SK-N-SH (cell line): Measurements from ENCODE around the gene SEMA3A. TPM values are rescaled to one million over a fixed set of nuclear protein-coding genes. Genes with fewer than 3 reads are reported as not detected.

Experiments
- CTCF ChIA-PET: fragments of 300-600, 350-600 bp; formaldehyde crosslinking; extraction: SDS; loops from one replicate; lab custom pipeline; 2021; lab: Yijun Ruan, JAX
- POLR2A ChIA-PET: fragments of 350-600 bp; sonication (Branson Sonifier 250); formaldehyde crosslinking; extraction: SDS; loops from one replicate; lab custom pipeline; 2020; ENCODE audit warnings: antibody characterized with exemption, inconsistent platforms; lab: Yijun Ruan, JAX
- DNase-seq: peaks from one replicate; pipeline ENCODE4 v3.0.0; 2012
- H2AFZ ChIP-seq: fragments of 200-600 bp; sonication (generic); 2 replicates; pipeline ENCODE4 v1.8.1; 2016; ENCODE audit warnings: antibody characterized with exemption, mild to moderate bottlenecking, low read depth
- H3F3A ChIP-seq: fragments of 200-600 bp; sonication (generic); replicated peaks from 2 replicates; pipeline ENCODE3; 2016; ENCODE audit warnings: antibody characterized with exemption, mild to moderate bottlenecking; ENCODE audit not compliant: insufficient read depth
- H3K27ac ChIP-seq, 2 experiments: fragments of 200-500 bp in 1 of 2; fragments of 200-600 bp in 1 of 2; sonication (Bioruptor generic) in 1 of 2; sonication (generic), shearing (Covaris generic) in 1 of 2; 2 replicates each; pipeline versions ENCODE4 v1.5.1 to v1.6.1; 2014 to 2016; ENCODE audit warnings: low read depth in 2 of 2, inconsistent platforms in 1 of 2, low read length in 1 of 2, mild to moderate bottlenecking in 1 of 2, mixed read lengths in 1 of 2
- H3K27me3 ChIP-seq: fragments of 200-600 bp; sonication (generic), shearing (Covaris generic); 2 replicates; pipeline ENCODE4 v1.6.1; 2016; ENCODE audit warnings: mixed run types; ENCODE audit not compliant: insufficient read depth
- H3K36me3 ChIP-seq, 2 experiments: fragments of 200-500 bp in 1 of 2; fragments of 200-600 bp in 1 of 2; sonication (Bioruptor generic) in 1 of 2; sonication (generic) in 1 of 2; replicated peaks in 1 of 2; 2 replicates each; pipeline versions ENCODE3 to v1.5.1; 2014 to 2016; ENCODE audit warnings: low read length in 1 of 2, mild to moderate bottlenecking in 1 of 2; ENCODE audit not compliant: insufficient read depth in 2 of 2, control insufficient read depth in 1 of 2
- H3K4me1 ChIP-seq, 2 experiments: fragments of 200-500 bp in 1 of 2; fragments of 200-600 bp in 1 of 2; sonication (Bioruptor generic) in 1 of 2; sonication (generic), shearing (Covaris generic) in 1 of 2; 2 replicates each; pipeline versions ENCODE4 v1.5.1 to v1.6.1; 2014 to 2016; ENCODE audit warnings: low read depth in 1 of 2, low read length in 1 of 2, mixed run types in 1 of 2; ENCODE audit not compliant: insufficient read depth in 2 of 2, control insufficient read depth in 1 of 2
- H3K4me2 ChIP-seq: fragments of 200-600 bp; sonication (generic), shearing (Covaris generic); 2 replicates; pipeline ENCODE4 v1.6.1; 2017; ENCODE audit warnings: mixed run types
- H3K4me3 ChIP-seq, 2 experiments: fragments of 200-500 bp in 1 of 2; fragments of 200-600 bp in 1 of 2; sonication (Bioruptor generic) in 1 of 2; sonication (generic), shearing (Covaris generic) in 1 of 2; 2 replicates each; pipeline versions ENCODE4 v1.5.1 to v1.8.1; 2014 to 2016; ENCODE audit warnings: low read depth in 2 of 2, inconsistent platforms in 1 of 2, low read length in 1 of 2, mild to moderate bottlenecking in 1 of 2, mixed read lengths in 1 of 2, moderate library complexity in 1 of 2
- H3K79me2 ChIP-seq: fragments of 200-600 bp; sonication (generic); 2 replicates; pipeline ENCODE4 v1.8.1; 2017; ENCODE audit warnings: mild to moderate bottlenecking; ENCODE audit not compliant: insufficient read depth
- H3K9ac ChIP-seq: fragments of 200-600 bp; sonication (generic); 2 replicates; pipeline ENCODE4 v1.6.1; 2017; ENCODE audit warnings: mixed run types
- H3K9me2 ChIP-seq: fragments of 200-600 bp; sonication (generic); 2 replicates; pipeline ENCODE4 v1.6.1; 2017; ENCODE audit warnings: mixed run types
- H3K9me3 ChIP-seq: fragments of 200-600 bp; sonication (generic); 2 replicates; pipeline ENCODE4 v1.6.1; 2017; ENCODE audit warnings: mixed run types, mild to moderate bottlenecking, moderate library complexity
- H4K20me1 ChIP-seq: fragments of 200-600 bp; sonication (generic); 2 replicates; pipeline ENCODE4 v1.6.1; 2017; ENCODE audit warnings: mild to moderate bottlenecking, mixed run types; ENCODE audit not compliant: insufficient read depth
- CHD2 ChIP-seq: fragments of 150-350 bp; IDR thresholded peaks from 2 replicates; pipeline ENCODE4 v1.6.1; 2018; ENCODE audit warnings: low read length; ENCODE audit not compliant: partially characterized antibody
- FOSL2 ChIP-seq: IDR thresholded peaks from 2 replicates; pipeline ENCODE4 v1.4.0; 2012; ENCODE audit warnings: low read depth, mild to moderate bottlenecking, moderate library complexity, borderline replicate concordance
- FOXJ3 ChIP-seq: sonication (generic); formaldehyde crosslinking; IDR thresholded peaks from 2 replicates; pipeline ENCODE4 v1.5.1; 2020; ENCODE audit warnings: mild to moderate bottlenecking, missing genetic modification reagents
- FOXM1 ChIP-seq: IDR thresholded peaks from 2 replicates; pipeline ENCODE4 v1.4.0; 2012; ENCODE audit warnings: low read depth, mild to moderate bottlenecking
- GABPA ChIP-seq: IDR thresholded peaks from 2 replicates; pipeline ENCODE4 v1.4.0; 2012; ENCODE audit warnings: low read depth, mild to moderate bottlenecking
- GATA2 ChIP-seq: sonication (generic); formaldehyde crosslinking; IDR thresholded peaks from 2 replicates; pipeline ENCODE4 v1.5.0; 2020; ENCODE audit warnings: mild to moderate bottlenecking, missing genetic modification reagents
- MEF2A ChIP-seq: IDR thresholded peaks from 2 replicates; pipeline ENCODE4 v1.4.0; 2012; ENCODE audit warnings: low read depth, borderline replicate concordance
- MXI1 ChIP-seq: IDR thresholded peaks from 2 replicates; pipeline ENCODE4 v1.6.1; 2012; ENCODE audit warnings: mild to moderate bottlenecking, low read depth, low read length, improper control_type of control experiment
- NRF1 ChIP-seq: IDR thresholded peaks from 2 replicates; pipeline ENCODE4 v1.6.1; 2012; ENCODE audit warnings: low read depth, mild to moderate bottlenecking, low read length
- POLR2AphosphoS5 ChIP-seq: IDR thresholded peaks from 2 replicates; pipeline ENCODE4 v1.6.1; 2012; ENCODE audit warnings: low read depth, low read length
- RCOR1 ChIP-seq: fragments of 150-350 bp; IDR thresholded peaks from 2 replicates; pipeline ENCODE4 v1.6.1; 2017; ENCODE audit warnings: antibody characterized with exemption, low read length
- RXRA ChIP-seq: IDR thresholded peaks from 2 replicates; pipeline ENCODE4 v1.4.0; 2012; ENCODE audit warnings: low read depth, mild to moderate bottlenecking, borderline replicate concordance
- TAF1 ChIP-seq: IDR thresholded peaks from 2 replicates; pipeline ENCODE4 v1.6.1; 2012; ENCODE audit warnings: low read depth, mild to moderate bottlenecking, low read length, moderate library complexity, borderline replicate concordance
- TCF12 ChIP-seq: IDR thresholded peaks from 2 replicates; pipeline ENCODE4 v1.4.0; 2012
- USF1 ChIP-seq: IDR thresholded peaks from 2 replicates; pipeline ENCODE4 v1.4.0; 2012; ENCODE audit warnings: low read depth, borderline replicate concordance
- USF2 ChIP-seq: fragments of 150-350 bp; IDR thresholded peaks from 2 replicates; pipeline ENCODE4 v1.6.1; 2017; ENCODE audit warnings: antibody characterized with exemption, low read length, low read depth, borderline replicate concordance
- YY1 ChIP-seq: IDR thresholded peaks from 2 replicates; pipeline ENCODE4 v1.4.0; 2012; ENCODE audit warnings: low read depth, mild to moderate bottlenecking
- WGBS: methylation state at CpG from one replicate; pipeline ENCODE4 v1.1.6; 2017; ENCODE audit warnings: low lambda C conversion rate; 5-methylcytosine and 5-hydroxymethylcytosine counted together
- polyA plus RNA-seq, 3 experiments: library from polyadenylated mRNA; depleted of rRNA; stranded (reverse); fragments of >200 nt; gene quantifications; 2 replicates each; pipeline ENCODE4 v1.2.3, GENCODE V29; 2012
- TF ChIP-seq, protein P1 (sequence below): IDR thresholded peaks from 2 replicates; pipeline ENCODE4 v1.4.0; 2012; ENCODE audit warnings: low read depth, borderline replicate concordance

The SEMA3A gene
- polyA plus RNA-seq, 1 of the 3 experiments (the other 2 are of a cell fraction): 15.9 TPM

DNA sequence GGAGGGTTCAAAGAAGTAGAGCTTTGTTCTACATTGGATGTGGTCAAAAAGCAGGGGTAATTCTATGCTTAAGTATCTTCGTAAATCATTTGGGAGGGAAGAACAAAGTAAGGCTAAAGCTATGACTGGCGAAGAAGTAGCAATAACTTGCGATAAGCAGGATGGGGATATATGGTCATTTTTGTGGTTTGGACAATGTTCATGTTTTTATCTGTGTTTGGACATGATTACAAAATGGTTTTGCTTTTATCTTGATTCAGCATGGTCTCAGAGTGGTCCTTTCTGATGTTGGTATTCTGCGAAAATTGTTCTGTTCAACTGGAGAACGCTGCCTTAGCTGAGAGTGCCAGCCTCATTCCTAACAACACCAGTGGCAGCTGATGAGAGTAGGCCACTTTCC, 208.8 kb downstream of the SEMA3A start:
- POLR2A ChIA-PET: no interaction called here
- H2AFZ ChIP-seq: no peak overlapping the region
- no peaks in the 10 kb centered on the region; a peak in 2 of 4 replicates for H3K4me1 ChIP-seq
- H4K20me1 ChIP-seq: no peaks in the 10 kb centered on the region
- no peak for TF ChIP-seq FOSL2
- TF ChIP-seq CHD2: no peak
- no peak for TF ChIP-seq RXRA
- no peak for TF ChIP-seq USF2
- no peak for TF ChIP-seq POLR2AphosphoS5
- TF ChIP-seq FOXJ3 (CRISPR knock-in tag): no peak
- TF ChIP-seq GATA2 (CRISPR knock-in tag): no peak
- no peak for TF ChIP-seq YY1
- TF ChIP-seq GABPA: no peak
- TF ChIP-seq MEF2A: no peak
- TF ChIP-seq FOXM1: no peak
- TF ChIP-seq, all 33 proteins: peak for 0
- Histone ChIP-seq H3K9me3 (no peaks in the 10 kb centered on the region), H3K9me2 (no peaks in the 10 kb centered on the region), H3K4me3 (no peak overlapping the region), H3K4me2 (no peak overlapping the region), H3F3A (no peaks in the 10 kb centered on the region), H3K27ac (no peak overlapping the region), H3K27me3 (no peaks in the 10 kb centered on the region), H3K79me2 (no peaks in the 10 kb centered on the region), H3K9ac (no peak overlapping the region), H3K36me3 (peaks cover 4 to 9% of the 10 kb centered on the region in 2 experiments)
- WGBS: 98% methylated on average over 5 of the region's 5 CpGs
- CTCF ChIA-PET: interaction anchor here (0.8 to 1.7 kb wide), 2 partner anchors 49 to 1845 kb away, joined by 3 to 5 read pairs; no protein-coding TSS in a partner anchor
- DNase-seq: no peak

DNA sequence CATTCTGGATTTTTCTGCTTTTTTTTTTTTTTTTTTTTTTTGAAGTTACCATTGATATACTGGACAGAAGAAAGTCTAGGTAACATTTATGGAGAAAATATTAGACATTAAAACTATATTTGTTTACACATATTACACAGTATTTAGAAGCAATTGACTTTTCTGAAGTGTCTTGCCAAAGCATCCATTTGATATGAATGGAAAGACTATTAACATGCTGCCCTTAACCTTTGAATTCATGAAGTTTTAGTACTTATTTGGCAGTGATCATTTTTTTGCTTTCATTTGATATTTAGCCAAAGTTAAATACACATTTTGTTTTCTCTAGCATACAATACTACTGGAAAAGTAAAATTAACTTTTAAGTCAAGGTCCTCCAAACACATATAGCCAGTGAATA, 210.0 kb downstream of the SEMA3A start:
- H3K27me3 ChIP-seq: no peaks in the 10 kb centered on the region
- no peak overlapping the region for H3K27ac ChIP-seq
- no peaks in the 10 kb centered on the region for H4K20me1 ChIP-seq
- no peak overlapping the region for H3K9ac ChIP-seq
- no peaks in the 10 kb centered on the region for H3K79me2 ChIP-seq
- TF ChIP-seq TAF1: no peak
- no peak for TF ChIP-seq NRF1
- no peak for TF ChIP-seq GABPA
- peaks cover 4 to 13% of the 10 kb centered on the region in 2 experiments for H3K36me3 ChIP-seq
- no peak overlapping the region for H3K4me2 ChIP-seq
- H2AFZ ChIP-seq: no peak overlapping the region
- no peak for DNase-seq
- no peaks in the 10 kb centered on the region for H3K9me3 ChIP-seq
- POLR2A ChIA-PET: no interaction called here
- CTCF ChIA-PET: no interaction called here
- no peaks in the 10 kb centered on the region for H3F3A ChIP-seq
- no peak overlapping the region for H3K4me3 ChIP-seq
- H3K4me1 ChIP-seq: no peaks in the 10 kb centered on the region; a peak in 2 of 4 replicates
- H3K9me2 ChIP-seq: no peaks in the 10 kb centered on the region

GRCh38 chr7:83984076-83984475, 210.5 kb downstream of the SEMA3A start:
- no peaks in the 10 kb centered on the region for H3F3A ChIP-seq
- H3K4me1 ChIP-seq: no peaks in the 10 kb centered on the region; a peak in 2 of 4 replicates
- H3K4me2 ChIP-seq: no peak overlapping the region
- H3K79me2 ChIP-seq: no peaks in the 10 kb centered on the region
- H3K9me2 ChIP-seq: no peaks in the 10 kb centered on the region
- H3K9me3 ChIP-seq: no peaks in the 10 kb centered on the region
- no peak overlapping the region for H3K27ac ChIP-seq
- no peaks in the 10 kb centered on the region for H4K20me1 ChIP-seq
- POLR2A ChIA-PET: no interaction called here
- 66% methylated on average over 4 of the region's 4 CpGs for WGBS
- CTCF ChIA-PET: no interaction called here
- DNase-seq: no peak
- no peak overlapping the region for H2AFZ ChIP-seq
- H3K27me3 ChIP-seq: no peaks in the 10 kb centered on the region
- peaks cover 4 to 18% of the 10 kb centered on the region in 2 experiments for H3K36me3 ChIP-seq
- H3K9ac ChIP-seq: no peak overlapping the region
- no peak overlapping the region for H3K4me3 ChIP-seq
- TF ChIP-seq TCF12: no peak
- TF ChIP-seq MXI1: no peak
- TF ChIP-seq, protein P1, sequence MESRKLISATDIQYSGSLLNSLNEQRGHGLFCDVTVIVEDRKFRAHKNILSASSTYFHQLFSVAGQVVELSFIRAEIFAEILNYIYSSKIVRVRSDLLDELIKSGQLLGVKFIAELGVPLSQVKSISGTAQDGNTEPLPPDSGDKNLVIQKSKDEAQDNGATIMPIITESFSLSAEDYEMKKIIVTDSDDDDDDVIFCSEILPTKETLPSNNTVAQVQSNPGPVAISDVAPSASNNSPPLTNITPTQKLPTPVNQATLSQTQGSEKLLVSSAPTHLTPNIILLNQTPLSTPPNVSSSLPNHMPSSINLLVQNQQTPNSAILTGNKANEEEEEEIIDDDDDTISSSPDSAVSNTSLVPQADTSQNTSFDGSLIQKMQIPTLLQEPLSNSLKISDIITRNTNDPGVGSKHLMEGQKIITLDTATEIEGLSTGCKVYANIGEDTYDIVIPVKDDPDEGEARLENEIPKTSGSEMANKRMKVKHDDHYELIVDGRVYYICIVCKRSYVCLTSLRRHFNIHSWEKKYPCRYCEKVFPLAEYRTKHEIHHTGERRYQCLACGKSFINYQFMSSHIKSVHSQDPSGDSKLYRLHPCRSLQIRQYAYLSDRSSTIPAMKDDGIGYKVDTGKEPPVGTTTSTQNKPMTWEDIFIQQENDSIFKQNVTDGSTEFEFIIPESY: no peak
- no peak for TF ChIP-seq USF1
- no peak for TF ChIP-seq RCOR1
- no peak for TF ChIP-seq YY1
- no peak for TF ChIP-seq GABPA
- TF ChIP-seq FOXM1: no peak
